GM12875 (cell line): Measurements from ENCODE around the gene SLC6A8.

Experiments
- H3K4me3 ChIP-seq: one replicate; pipeline ENCODE4 v1.5.1; 2011; ENCODE audit warnings: low read depth, low read length, control low read depth
- TF ChIP-seq, protein P1 (sequence below): IDR thresholded peaks from 2 replicates; pipeline ENCODE4 v1.5.1; 2011; ENCODE audit warnings: low read depth, mild to moderate bottlenecking, control low read depth, inconsistent platforms, low read length, moderate library complexity, borderline replicate concordance; ENCODE audit not compliant: insufficient read depth

Gene SLC6A8

GRCh38 chrX:153649915-153650782 is 37.6 kb upstream of the SLC6A8 start:
- no peak overlapping the region for H3K4me3 ChIP-seq
- TF ChIP-seq, protein P1, sequence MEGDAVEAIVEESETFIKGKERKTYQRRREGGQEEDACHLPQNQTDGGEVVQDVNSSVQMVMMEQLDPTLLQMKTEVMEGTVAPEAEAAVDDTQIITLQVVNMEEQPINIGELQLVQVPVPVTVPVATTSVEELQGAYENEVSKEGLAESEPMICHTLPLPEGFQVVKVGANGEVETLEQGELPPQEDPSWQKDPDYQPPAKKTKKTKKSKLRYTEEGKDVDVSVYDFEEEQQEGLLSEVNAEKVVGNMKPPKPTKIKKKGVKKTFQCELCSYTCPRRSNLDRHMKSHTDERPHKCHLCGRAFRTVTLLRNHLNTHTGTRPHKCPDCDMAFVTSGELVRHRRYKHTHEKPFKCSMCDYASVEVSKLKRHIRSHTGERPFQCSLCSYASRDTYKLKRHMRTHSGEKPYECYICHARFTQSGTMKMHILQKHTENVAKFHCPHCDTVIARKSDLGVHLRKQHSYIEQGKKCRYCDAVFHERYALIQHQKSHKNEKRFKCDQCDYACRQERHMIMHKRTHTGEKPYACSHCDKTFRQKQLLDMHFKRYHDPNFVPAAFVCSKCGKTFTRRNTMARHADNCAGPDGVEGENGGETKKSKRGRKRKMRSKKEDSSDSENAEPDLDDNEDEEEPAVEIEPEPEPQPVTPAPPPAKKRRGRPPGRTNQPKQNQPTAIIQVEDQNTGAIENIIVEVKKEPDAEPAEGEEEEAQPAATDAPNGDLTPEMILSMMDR: no peak

GRCh38 chrX:153650959-153651358 is 36.8 kb upstream of the SLC6A8 start:
- TF ChIP-seq, protein P1: no peak
- H3K4me3 ChIP-seq: no peak overlapping the region

DNA sequence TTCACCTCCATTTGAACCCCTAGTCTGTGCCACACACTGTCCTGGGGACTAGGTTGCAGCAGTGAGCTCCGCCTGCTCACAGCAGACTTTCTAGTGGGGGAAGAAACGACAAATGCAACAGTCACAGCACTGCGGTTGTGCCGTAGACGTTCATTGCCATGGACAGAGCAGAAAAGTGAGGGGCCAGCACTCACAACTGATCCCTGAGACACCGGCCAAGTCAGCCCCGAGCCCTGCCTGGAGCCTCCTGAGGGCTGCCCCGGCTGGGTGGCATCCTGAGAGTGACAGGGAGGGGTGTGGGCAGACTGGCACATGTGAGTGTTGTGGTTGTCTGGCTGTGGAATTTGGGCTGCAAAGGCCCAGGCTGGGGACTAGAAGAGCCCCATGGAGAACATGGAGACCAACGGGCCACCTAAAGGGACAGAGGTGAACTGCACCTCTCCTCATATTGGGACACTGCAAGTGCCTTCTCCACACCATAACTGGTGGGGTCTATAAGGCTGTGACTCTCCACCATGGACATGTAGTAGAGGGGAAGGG is 36.1 kb upstream of the SLC6A8 start:
- TF ChIP-seq, protein P1: peak; percentile 58
- H3K4me3 ChIP-seq: no peak overlapping the region

GRCh38 chrX:153653556-153653955 is 34.2 kb upstream of the SLC6A8 start:
- no peak overlapping the region for H3K4me3 ChIP-seq
- TF ChIP-seq, protein P1: no peak

- TF ChIP-seq, protein P1: no peak
- H3K4me3 ChIP-seq: no peak overlapping the region
Observed at GRCh38 chrX:153657161-153657560, 30.6 kb upstream of the SLC6A8 start.

GRCh38 chrX:153659268-153659667 is 28.5 kb upstream of the SLC6A8 start:
- TF ChIP-seq, protein P1: no peak
- no peak overlapping the region for H3K4me3 ChIP-seq

- no peak overlapping the region for H3K4me3 ChIP-seq
- TF ChIP-seq, protein P1: peak; percentile 56
Observed at GRCh38 chrX:153662266-153662665, 25.5 kb upstream of the SLC6A8 start.
